Sciatic nerve (tissue), 2 donors: Measurements from ENCODE around the gene PPIL6. TPM values are rescaled to one million over a fixed set of nuclear protein-coding genes. Genes with fewer than 3 reads are reported as not detected.
"Not testable (repeated sequence)": the region's sequence is repeated elsewhere in the genome, so short reads cannot be mapped to it uniquely, and the experiment has no call there.

Experiments
- ATAC-seq: fragments of 200-7000 bp; cut with Tn5 transposase; one replicate; pipeline ENCODE4 v1.9.1; 2020; ENCODE audit warnings: mild to moderate bottlenecking, moderate library complexity
- DNase-seq: peaks from one replicate; pipeline ENCODE4 v3.0.0-alpha.2; 2020; ENCODE audit warnings: low spot score
- intact Hi-C: fragments of 100-400 bp; cut with DNase I; formaldehyde crosslinking; loops from one replicate; pipeline ENCODE4 v1.14.2; 2022
- total RNA-seq: library from RNA; stranded (reverse); fragmentation: NEBNext Ultra II Directional; extraction: Animal tissue kit (Norgen Biotek cat#: 25700); gene quantifications from one replicate; pipeline ENCODE4 v1.2.1, GENCODE V29; 2021
- donor health status: DM: no; HTN: no; CAD: no.
- donor health status: DM: no; HTN: no; CAD: no.

PPIL6 gene
- total RNA-seq, 1 donor from 2014 or later: 7.1 TPM

- ATAC-seq: no peak
- DNase-seq: no peak
- intact Hi-C loops: no loop called here
Observed at GRCh38 chr6:109374326-109374892, 66.0 kb downstream of the PPIL6 start.

DNA sequence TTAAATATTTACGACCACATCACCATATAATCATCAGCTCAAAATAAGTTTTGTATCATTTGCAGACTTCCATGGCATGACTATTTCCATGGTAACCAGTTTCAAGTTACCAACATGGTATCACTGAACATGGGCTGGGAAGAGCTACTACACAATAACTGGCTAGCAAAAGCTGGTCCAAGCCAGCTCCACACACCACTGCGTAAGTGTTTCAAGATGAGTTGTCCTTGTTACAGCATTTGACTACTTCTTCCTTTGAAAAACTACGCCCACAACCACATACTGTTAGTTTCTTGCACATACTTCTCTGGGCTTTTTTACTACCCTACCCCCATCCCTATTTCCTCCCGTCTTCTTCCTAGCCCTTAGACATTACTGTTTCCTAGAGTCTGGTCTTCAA, 66.7 kb downstream of the PPIL6 start:
- DNase-seq (no peak), ATAC-seq (no peak)
- intact Hi-C loops: no loop called here

DNA sequence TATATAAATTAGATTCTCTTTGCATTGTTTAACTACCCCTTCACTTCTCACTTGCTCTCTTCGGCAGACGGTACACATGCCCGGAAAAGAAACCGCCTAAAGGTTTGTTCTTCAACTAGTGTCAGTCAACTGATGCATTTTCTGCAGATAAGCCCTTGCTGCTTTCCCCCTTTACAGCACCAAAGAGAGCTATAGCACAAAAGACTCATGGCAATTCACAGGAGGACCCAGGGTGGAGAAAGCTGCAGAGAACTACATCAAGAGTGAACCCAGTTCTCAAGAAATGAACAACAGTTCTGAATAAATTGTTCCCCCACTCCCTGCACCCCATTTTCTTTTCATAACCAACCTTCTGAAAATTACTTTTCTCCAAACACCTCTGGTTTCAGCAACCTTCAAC, 67.1 kb downstream of the PPIL6 start:
- intact Hi-C loops: no loop called here
- no peak for ATAC-seq
- no peak for DNase-seq

DNA sequence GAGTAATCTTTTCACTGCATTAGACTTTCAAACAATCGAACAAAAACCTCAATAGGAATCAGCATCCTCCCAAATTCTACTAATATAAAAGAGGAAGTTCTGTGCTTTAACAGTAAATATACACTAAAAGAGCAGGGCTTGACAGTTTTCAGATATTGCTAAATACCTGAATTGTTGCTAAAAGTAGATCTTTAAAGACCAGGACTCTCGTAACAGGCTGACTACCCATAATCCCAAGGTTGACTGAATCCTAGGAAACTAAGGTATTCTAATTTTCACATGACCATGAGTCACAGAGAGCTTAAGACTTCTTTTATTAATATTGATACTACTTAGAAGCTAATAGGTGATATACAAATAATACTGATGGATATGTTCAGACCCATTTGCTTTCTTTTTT, 68.3 kb downstream of the PPIL6 start:
- ATAC-seq: no peak
- intact Hi-C loops: no loop called here
- no peak for DNase-seq

DNA sequence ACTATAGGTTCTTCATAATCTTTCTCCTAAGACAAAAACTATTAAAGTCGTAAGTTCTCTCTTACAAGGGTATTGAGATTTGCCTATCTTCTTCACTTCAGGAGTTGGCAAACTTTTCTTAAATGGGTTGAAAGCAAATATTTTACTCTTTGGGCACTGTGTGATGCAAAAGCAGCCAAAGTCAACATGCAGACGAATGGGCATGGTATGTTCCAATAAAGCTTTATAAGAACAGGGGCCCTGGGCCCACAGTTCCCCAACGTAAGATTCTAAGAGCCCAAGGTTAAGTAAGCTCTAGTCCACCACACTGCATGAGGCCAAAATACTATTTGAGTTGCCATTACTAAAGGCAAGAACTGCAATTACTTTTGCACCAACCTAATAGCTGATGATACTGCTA, 69.6 kb downstream of the PPIL6 start:
- DNase-seq: no peak

GRCh38 chr6:109370336-109370735, 70.1 kb downstream of the PPIL6 start:
- DNase-seq (no peak), ATAC-seq (peak; percentile 49)
- intact Hi-C loops: no loop called here

More for the DNA sequence above, 69.6 kb downstream of the PPIL6 start:
- intact Hi-C loops: no loop called here
- ATAC-seq: no peak

DNA sequence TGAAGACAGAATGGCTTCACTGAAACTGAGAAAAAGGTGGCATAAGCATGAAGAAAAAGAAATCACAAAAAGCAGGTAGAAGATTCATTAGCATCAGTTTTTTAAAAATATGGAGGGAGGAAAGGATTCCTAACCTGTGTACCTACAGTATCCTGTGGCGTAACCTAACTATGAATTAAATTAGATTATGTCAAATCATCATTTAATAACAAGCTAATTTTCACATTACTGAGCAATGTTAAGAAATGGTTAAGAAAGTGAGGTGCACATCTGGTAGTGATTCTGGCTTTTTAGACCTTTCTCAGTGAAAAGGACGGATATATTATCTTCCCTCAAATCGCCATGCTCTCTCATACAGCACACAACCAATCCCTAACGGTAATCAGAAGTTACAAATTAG, 70.7 kb downstream of the PPIL6 start:
- DNase-seq: no peak
- ATAC-seq: no peak

DNA sequence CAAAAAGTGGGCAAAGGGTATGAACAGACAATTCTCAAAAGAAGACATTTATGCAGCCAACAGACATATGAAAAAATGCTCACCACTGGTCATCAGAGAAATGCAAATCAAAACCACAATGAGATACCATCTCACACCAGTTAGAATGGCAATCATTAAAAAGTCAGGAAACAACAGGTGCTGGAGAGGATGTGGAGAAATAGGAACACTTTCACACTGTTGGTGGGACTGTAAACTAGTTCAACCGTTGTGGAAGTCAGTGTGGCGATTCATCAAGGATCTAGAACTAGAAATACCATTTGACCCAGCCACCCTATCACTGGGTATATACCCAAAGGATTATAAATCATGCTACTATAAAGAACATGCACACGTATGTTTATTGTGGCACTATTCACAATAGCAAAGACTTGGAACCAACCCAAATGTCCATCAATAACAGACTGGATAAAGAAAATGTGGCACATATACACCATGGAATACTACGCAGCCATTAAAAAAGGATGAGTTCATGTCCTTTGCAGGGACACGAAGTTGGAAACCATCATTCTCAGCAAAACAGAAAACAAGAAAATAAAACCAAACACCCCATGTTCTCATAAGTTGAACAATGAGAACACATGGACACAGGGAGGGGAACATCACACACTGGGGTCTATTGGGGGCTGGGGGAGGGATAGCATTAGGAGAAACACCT, 75.9 kb downstream of the PPIL6 start:
- intact Hi-C loops, DNase-seq, ATAC-seq: not testable (repeated sequence)

More for the DNA sequence above, 70.7 kb downstream of the PPIL6 start:
- intact Hi-C loops: no loop called here

- ATAC-seq: no peak
- intact Hi-C loops: no loop called here
- no peak for DNase-seq
Observed at GRCh38 chr6:109363753-109364152, 76.7 kb downstream of the PPIL6 start.

GRCh38 chr6:109362102-109362884, 78.1 kb downstream of the PPIL6 start:
- intact Hi-C loops: no loop called here
- no peak for DNase-seq
- ATAC-seq: peak; percentile 32

GRCh38 chr6:109360791-109361190, 79.6 kb downstream of the PPIL6 start:
- ATAC-seq: peak; percentile 49
- no peak for DNase-seq
- intact Hi-C loops: no loop called here

GRCh38 chr6:109360281-109360680, 80.1 kb downstream of the PPIL6 start:
- intact Hi-C loops: no loop called here
- ATAC-seq (no peak), DNase-seq (no peak)

GRCh38 chr6:109359248-109359647, 81.2 kb downstream of the PPIL6 start:
- DNase-seq: no peak
- no peak for ATAC-seq
- intact Hi-C loops: no loop called here

DNA sequence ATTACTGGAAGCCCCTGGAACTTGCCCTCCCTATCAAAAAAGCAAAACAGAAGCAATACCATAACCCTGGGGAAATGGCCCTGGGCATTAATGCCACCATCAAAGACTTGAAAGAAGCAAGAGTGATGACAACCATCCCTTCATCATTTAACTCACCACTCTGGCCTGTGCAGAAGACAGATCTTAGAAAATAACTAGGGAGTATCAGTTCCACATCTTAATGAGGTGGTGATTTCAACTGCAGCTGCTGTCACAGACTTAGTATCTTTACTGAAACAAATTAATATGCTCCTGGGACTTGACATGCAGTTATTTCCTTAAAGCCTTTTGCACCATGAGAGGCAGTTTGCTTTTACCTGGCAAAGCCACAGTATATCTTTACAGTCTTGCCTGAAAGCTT, 82.2 kb downstream of the PPIL6 start:
- no peak for ATAC-seq
- no peak for DNase-seq
- intact Hi-C loops: no loop called here

- intact Hi-C loops: no loop called here
- DNase-seq: no peak
- no peak for ATAC-seq
Observed at GRCh38 chr6:109356237-109356636, 84.2 kb downstream of the PPIL6 start.

DNA sequence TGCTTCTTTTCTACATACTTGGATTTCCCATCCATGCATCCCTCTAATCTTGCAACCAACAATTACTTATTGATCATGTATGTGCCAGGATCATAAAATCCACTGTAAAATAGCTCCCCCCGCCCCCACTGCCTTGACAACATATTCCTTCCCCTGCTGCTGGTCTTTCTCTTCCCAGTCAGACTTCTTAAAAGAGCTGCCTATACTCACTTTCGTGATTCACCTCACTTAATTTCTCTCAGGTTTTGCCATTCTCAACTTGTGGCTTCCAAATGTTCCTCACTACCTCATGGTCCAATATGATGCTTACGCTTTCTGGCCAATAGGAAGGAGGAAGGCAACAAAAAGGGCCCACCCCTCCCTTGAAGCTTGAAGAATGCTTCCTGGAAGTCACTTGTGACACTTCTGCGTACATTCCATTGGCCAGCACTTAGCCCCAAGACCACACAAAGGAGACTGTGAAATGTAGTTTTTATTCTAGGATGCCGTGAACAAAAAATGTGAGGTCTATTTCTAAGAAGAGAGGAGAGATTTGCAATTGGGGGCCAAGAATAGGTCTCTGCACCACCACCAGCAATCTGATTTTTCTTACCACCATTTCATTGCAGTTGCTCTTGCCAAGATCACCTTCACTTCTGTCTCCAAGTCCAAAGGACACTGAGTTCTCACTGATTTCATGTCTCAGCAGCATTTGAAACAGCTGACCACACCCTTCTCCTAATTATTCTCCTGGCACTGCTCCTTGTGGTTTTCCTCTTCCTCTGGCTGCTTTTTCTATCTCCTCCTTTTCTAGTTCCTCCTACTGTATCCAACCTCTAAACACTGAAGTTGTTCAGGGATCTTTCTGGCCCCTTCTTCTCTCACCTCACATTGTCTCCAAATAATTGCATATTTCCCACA, 88.9 kb downstream of the PPIL6 start:
- DNase-seq: no peak
- ATAC-seq: peak; percentile 61

DNA sequence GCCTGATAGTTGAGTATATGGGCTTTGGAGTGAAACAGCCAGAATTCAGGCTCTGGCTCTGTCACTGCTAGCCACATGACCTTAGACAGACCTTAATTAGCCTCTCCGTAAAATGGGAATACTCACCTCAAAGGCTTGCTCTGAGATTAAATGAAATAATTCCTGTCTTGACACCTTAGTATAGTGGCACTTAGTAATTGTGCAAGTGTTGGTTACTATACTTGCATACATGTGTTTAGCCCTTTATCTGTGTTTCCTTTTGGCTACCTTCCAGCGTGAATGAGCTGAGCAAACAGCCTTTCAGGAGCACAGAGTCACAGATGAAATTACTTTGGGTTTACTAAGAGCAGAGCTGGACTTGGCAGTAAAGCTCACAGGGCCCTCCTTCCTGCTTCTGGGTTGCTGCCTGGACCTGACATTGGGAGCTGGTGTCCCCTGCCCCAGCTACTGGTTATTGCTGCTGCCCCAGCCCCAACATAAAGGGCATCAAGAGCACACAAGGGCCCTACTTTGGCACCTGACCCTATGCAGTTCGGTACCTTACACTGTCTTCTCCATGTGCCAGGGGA, 90.9 kb downstream of the PPIL6 start:
- DNase-seq (no peak), ATAC-seq (peak; percentile 48)
- intact Hi-C loops: no loop called here

More for the DNA sequence above, 88.9 kb downstream of the PPIL6 start:
- intact Hi-C loops: no loop called here

DNA sequence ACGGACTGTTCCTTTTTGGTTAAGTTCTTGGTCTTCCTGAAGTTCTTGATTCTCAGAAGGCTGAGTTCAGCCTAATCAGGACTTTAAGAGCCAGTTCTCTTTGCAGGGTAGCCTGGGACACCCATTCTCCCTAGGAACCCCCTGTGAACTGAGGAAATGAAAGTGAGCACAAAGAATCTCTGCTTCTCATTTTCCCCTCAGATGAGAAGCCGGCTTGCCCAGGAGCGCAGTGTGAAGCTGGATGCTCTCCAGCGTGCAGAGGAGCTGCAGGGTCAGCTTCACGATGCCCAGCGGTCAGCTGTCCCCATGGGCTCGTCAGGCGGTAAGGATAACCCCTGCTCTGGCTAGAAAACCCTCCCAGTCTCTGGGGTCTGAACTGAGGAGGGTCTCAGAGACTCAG, 92.2 kb downstream of the PPIL6 start:
- intact Hi-C loops: no loop called here

GRCh38 chr6:109347779-109348178, 92.6 kb downstream of the PPIL6 start:
- no peak for ATAC-seq
- DNase-seq: no peak
- intact Hi-C loops: no loop called here

More for the DNA sequence above, 92.2 kb downstream of the PPIL6 start:
- DNase-seq (no peak), ATAC-seq (no peak)
